AG08395 (cell line): ENCODE data around the gene CSNK1A1.
"Not testable (repeated sequence)": the region's sequence is repeated elsewhere in the genome, so short reads cannot be mapped to it uniquely, and the experiment has no call there.

Source experiments
- DNase-seq: peaks from one replicate; pipeline ENCODE4 v3.0.0; 2012; ENCODE audit warnings: mixed read lengths, low spot score

The CSNK1A1 gene

DNA sequence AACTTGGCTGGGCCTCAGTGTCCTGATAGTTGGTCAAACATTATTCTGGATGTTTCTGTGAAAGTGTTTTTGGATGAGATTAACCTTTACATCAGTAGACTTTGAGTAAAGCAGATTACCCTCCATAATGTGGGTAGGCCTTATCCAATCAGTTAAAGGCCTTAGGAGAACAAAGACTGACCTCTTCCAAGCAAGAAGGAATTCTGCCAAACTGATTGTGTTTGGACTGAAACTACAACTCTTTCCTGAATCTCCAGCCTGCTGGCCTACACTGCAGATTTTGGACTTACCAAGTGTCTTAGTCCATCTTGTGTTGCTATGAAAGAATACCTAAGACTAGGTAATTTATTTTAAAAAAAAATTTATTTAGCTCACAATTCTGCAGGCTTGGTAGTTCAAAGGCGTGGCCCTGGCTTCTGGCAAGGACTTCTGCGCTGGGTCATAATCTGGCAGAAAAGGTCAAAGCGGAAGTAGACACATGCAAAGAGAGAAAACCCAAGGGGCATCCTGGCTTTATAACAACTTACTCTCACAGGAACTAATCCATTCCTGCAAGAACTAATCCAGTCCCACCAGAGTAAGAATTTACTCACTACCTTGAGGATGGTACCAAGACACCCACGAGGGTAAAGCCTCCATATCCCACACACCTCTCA lies 21.5 kb upstream of the CSNK1A1 start:
- DNase-seq: no peak

DNA sequence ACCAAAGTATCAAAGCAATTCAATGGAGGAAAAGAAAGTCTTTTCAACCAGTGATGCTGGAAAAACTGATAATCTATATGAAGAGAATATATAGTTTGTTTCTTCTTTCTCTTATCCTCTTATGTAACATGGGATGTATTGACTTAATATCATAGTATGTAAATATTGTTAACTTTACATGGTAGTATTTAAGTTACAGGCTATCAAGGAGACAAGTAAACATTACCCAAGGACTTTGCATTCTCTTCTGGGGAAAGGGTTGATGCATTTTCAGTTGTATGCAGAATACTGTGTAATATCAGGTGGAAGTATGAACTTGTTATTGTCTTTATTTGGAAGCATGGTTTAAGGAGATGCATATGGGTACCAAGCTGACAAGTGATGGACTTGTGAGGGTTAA lies 20.9 kb upstream of the CSNK1A1 start:
- DNase-seq: no peak

DNA sequence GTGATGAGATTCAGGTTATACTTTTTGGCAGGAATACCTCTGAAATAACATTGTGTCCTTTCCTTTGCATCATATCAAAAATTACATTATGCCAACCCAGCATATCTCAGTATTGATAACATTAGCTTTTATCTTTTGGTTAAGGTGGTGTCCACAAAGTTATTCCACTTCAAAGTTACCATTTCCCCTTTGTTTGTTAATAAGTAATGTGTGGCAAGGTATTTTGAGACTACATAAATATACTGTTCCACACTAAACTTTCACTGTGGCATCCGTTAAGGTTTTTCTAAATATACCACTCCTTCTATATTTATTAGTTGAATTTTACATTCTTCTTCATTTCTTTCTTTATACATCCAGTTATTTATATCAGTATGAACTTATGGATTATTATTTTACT lies 16.0 kb upstream of the CSNK1A1 start:
- no peak for DNase-seq

DNA sequence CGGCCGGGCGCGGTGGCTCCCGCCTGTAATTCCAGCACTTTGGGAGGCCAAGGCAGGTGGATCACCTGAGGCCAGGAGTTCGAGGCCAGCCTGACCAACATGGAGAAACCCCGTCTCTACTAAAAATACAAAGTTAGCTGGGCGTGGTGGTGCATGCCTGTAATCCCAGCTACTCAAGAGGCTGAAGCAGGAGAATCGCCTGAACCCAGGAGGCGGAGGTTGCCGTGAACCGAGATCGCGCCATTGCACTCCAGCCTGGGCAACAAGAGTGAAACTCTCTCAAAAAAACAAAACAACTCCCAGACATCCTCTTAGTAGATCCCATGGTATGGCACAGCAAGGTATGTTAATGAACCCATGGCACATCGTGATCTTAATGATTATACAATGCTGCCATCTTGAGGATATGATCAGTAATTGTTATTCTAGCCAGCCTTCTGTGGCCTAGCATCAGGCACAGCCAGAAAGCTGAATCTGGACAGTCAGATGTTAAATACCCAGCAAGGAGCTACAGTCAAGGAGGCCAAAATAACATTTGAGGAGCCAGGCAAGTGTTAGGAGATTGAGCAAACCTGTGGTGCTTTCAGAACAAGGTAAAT lies 13.4 kb upstream of the CSNK1A1 start:
- DNase-seq: peak; percentile 84

DNA sequence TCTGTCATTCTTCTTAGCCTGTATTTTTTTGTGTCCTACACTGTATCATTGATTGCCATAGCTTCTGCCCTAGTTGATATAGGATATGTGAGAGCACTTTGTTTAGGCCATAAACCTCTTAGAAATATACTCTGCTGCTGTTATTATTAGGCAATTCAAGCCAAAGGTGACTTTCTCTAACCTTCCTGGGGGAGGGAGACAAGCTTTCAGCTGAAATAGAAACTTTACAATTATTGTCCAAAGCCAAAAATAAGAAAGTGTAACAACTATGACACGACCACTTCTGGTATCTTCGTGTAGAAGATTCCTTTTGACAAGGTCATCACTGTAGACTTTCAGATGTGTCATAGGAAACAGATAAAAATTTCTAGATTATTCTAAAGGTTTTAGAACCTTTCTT lies 12.2 kb upstream of the CSNK1A1 start:
- DNase-seq: peak; percentile 37

DNA sequence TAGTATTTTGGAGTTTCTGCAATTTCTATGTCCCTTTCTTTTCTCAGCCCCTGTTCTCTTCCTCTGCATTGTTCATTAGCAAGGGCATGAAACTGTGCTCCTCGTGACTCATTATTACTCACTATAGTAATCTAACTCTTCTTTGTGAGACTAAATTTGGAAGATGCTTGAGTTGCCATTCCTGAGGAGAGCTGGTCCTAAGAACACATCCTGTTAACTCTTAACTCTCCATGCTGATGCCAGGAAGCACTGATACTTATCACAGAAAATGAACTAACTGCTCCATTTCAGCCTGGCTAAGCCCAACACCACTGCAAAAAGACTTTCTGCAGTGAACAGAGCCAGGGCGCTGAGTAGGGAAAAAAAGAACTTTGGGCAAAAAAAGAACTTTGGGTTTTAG lies 10.6 kb upstream of the CSNK1A1 start:
- peak; percentile 85 for DNase-seq

DNA sequence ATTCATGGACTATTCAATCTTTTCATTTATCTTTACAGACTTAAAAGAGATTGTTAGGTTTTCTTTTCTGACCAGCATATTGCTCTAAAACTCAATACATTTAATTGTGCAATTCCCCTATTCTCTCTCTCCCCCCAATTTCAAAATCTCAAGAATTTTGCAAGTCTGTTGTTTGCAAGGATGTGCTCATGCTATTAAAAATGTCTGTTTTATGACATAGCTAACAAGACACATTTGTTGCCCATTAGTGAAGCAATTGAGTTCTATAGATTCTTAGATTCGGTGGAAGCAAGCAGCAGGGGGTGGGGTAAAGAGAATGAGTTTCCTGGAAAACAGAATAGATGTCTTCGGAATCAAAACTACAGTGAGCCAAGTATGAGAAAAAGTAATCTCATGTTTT lies 8.5 kb upstream of the CSNK1A1 start:
- DNase-seq: no peak

DNA sequence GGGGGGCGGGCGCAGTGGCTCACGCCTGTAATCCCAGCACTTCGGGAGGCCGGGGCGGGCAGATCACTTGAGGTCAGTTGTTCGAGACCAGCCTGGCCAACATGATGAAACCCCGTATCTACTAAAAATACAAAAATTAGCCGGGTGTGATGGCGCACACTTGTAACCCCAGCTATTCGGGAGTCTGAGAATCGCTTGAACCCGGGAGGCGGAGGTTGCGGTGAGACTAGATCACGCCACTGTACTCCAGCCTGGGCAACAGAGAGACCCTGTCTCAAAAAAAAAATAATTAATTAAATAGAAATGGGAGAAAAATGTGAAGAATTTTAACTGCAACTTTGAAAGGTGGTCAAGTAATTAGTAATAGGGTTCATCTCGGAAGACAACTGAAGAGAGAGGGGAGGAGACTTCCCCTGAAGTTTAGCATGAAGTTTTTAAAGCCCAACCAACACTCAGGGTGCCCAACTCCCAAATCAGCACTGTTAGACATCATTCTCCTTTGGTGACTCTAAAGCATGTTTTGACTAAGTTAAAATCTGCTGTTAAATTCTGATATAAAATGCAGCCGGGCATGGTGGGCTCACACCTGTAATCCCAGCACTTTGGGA lies 1.4 kb upstream of the CSNK1A1 start:
- no peak for DNase-seq

DNA sequence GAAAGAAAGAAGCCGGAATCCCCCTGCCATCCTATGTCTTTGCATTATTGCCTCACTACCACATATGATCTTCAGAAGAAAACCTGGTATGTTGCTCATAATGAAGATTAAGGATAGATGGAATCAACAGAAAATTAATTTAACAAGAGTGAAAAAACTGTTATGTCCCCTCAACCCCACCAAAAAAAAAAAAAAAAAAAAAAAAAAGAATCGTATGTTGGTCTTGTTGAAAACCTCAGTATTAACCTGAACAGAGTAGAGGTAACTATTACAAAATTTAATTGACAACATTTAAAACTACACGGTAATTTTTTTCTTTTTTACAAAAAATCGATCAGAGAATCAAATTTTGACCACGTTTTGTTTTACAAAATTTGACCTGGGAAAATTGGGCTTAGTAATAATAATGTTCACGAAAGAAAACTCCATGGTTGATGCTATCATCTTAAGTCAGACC lies 827 bp upstream of the CSNK1A1 start:
- no peak for DNase-seq

DNA sequence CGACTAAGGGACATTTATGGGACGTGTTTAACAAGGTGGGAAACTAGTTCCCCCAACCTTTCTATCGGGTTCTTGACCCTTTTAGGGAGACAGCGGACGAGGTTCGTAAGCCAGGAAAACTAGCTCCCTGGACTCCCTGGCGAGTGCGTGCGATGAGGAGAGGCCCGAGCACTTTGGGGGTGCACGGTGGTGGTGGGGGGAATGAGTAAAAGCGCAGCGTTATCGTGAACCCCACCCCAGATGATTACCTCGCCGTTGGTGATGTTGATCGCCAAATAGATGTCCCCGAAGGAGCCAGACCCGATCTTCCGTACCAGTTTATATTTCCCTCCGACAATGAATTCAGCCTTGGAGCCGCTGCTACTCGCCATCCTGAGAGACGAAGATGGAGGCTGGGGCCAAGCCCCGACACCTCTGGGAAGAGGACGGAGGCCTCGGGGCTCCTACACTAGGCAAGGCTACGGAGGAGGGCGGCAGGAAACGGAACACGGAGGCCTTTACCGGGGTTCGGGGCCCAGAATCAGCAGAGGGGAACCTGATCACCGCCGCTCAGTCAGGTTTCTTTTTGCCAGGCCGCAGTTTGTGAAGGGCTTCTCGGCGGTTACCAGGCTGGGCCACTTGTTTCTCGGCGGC lies 529 bp downstream of the CSNK1A1 start:
- DNase-seq: no peak

DNA sequence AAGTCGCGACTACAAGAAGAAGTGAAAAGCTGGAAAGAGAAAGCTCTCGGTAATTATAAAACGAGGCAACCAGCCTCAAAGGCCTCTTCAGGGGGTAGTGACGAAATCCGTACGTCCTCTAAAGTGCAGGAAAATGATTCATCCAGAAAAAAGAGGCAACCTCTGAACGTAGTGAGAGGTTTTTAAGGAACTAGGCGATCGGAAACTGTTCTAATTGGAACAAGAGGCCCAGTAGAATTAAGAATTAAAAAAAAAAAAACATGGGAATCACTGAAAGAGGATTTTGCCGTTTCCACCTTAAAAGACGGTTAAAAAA lies 1.0 kb downstream of the CSNK1A1 start:
- DNase-seq: peak; percentile 50

DNA sequence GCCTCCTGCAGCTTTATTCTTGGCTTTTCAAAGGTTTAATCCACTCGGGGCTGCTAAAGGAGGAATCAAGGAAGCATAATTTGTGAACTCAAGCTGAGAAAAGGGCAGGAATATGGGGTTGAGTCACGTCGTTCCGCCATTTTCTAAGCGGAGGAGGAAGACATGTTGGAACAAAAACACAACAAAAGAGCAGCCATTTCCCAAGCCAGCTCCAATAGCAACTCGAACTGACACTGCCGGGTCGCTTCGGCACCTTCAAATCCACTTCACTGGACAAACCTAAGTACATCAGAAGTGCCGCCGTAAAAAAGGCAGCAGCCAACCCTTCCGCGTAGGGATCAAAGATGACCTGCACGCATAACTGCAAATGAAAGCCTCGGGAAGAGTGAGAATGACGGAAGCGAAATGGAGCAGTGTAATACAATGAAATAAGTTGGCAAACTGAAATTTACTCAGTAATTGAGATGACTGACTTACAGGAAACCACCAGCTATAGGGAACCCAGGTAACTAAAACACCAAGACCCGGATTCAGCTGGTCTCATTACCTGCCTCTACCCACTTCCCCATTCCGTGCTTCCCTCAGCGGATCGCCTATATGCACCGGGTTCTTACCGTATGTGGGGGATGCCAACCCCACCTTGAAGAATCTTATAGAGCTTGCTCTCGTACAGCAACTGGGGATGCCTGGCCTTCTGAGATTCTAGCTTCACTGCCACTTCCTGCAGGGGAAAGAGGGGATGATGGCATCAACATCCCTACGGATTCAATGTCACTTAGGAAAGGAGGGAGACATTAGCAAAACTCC lies 1.6 kb downstream of the CSNK1A1 start:
- DNase-seq: no peak

DNA sequence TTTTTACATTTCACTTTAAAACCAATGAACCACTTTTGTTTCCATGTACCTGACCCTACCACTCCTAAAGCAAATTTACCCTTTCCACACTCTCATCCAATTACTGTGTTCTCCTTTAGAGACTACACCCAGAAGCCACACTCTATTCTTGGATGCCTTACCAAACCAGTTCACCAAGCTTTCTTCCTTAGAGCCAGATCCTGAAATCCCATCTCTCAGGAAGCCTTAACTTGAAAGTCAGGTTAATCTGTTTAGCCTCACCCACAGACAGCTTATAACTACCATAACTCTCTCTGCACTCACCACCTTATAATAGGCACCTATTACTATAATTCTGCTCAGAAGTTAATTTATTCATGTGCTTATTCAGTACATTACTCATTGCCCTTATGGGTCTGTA lies 4.3 kb downstream of the CSNK1A1 start:
- DNase-seq: no peak

DNA sequence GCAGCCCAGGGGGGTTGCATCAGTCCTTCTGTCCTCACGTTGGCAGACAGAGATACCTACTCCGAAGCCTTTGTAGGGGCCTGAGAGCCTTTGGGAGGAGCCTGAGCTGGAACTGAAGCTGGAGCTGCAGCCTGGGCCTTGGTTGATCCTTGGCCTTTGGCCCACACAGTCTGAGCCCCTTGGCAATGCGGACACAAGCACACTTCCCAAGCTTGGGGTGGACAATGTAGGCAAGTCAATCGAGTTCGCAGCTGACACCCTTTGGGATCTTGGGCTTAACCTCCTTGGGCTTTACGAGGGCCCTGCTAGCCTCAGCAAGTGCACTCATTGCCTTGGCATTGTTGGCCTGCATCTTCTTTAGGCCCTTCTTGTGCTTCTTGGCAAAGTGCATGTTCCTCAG lies 5.9 kb downstream of the CSNK1A1 start:
- no peak for DNase-seq

DNA sequence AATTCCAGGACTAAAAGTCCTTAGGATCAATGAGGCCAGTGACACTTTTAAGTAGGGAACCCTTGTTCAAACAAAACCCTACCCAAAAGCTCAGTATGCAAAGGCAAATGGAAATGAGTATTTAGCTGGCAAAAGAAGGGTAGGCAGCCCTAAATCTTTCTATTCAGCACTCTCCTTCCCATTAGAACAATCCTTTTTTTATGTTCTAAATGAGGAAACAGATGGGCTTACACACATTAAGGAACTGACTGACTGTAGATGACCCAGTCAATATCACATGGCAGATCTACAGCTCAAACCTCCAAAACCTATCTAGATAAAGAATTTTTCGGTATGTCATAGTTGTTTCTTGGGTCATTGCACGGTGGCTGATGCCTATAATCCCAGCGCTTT lies 7.2 kb downstream of the CSNK1A1 start:
- DNase-seq: no peak

DNA sequence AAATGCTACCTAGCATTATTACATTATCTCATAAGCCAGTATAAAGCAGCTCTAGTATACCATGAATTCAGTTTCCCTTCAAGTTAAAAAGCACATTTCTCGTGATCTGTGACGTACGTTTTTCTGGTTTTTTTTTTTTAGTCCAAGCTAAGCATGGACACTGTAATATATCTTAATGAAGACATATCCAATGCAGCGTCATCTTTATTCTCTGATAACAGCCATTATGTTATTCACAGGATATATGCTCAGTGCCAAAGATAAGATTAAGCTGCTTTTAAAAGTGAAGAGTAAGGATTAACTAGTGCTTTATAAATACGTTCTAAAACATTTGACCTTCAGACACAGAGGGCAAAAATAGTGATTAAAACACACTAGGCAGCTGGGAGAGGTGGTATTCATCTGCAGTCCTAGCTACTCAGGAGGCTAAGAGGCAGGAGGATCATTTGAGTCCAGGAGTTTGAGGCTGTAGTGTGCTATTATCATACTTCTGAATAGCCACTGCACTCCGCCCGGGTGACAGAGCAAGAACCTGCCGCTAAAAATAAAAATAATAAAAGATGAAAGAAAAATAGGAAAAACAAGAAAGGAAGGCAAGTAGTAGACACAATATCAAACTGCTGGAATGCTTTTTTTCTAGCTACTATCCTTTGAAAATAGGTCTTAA lies 7.7 kb downstream of the CSNK1A1 start:
- no peak for DNase-seq

DNA sequence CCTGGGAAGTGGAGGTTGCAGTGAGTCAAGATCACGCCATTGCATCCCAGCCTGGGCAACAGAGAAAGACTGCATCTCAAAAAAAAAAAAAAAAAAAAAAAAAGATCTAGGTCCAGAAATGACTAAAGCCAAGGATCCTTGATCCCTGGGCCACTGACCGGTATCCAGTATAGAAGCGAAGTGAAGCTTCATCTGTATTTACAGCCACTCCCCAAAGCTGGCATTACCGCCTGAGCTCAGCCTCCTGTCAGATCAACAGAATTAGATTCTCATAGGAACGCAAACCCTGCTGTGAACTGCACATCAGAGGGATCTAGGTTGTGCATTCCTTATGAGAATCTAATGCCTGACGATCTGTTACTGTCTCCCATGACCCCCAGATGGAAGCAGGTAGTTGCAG lies 9.3 kb downstream of the CSNK1A1 start:
- no peak for DNase-seq

DNA sequence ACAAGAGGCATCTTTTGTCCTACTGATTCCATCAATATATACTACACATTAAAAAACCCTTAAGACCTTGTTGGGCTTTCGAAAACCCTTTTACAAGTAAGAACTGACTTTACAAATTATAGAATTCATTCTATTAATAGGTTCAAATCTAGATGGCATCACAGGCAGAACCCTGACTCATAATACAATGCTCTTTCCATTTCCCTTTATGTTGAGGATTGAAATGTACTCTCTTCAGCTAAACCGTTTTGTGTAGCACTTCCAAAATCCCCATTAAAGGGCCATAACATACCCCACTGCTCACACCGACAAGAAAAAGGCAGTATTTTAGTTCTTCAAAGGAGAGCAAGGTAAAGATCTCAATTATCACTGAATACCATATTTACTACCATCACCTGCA lies 11.2 kb downstream of the CSNK1A1 start:
- no peak for DNase-seq

DNA sequence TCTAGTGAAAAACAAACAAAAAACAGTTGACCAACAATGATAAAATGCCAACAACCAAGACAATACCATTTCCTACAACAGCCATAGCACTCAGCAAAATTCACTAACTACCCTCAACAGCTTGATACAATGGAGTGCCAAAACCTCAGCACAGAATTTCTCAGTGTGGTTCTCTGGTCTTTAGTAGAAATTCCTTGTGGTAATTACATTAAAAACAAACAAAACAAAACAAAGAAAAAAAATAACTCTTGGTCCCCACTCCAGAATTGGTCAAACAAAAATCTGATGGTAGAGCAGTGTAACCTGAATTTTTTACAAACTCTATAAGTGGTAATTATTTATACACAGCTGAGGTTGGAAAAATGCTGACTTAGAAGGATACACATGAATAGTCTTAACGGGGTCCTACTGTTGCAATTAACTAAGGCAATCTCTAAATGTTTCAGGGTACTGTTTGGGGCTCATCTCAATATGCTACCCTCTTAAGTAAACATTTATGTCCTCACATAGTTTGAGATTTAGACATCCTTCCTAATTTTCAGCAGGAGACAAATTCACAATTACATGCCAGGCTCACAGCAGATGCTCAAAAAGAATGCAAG lies 13.8 kb downstream of the CSNK1A1 start:
- DNase-seq: no peak

DNA sequence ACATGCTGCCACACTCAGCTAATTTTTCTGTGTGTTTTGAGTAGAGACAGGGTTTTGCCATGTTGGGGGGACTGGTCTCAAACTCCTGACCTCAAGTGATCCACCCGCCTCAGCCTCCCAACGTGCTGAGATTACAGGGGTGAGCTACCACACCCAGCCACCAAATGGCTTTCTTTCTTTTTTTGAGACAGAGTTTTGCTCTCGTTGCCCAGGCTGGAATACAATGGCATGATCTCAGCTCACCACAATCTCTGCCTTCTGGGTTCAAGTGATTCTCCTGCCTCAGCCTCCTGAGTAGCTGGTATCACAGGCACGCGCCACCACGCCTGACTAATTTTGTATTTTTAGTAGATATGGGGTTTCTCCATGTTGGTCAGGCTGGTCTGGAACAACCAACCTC lies 15.5 kb downstream of the CSNK1A1 start:
- not testable (repeated sequence) for DNase-seq

DNA sequence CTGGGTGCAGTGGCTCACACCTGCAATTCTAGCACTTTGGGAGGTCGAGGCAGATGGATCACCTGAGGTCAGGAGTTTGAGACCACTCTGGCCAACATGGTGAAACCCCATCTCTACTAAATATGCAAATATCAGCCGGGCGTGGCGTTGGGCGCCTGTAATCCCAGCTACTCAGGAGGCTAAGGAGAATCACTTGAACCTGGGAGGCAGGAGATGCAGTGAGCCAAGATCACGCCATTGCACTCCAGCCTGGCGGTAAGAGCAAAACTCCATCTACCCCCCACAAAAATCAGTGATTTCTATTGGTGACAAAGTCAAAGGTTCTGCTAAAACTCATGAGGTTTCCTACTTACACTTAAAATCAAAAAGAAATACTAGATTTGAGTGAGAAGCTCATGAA lies 18.8 kb downstream of the CSNK1A1 start:
- no peak for DNase-seq

DNA sequence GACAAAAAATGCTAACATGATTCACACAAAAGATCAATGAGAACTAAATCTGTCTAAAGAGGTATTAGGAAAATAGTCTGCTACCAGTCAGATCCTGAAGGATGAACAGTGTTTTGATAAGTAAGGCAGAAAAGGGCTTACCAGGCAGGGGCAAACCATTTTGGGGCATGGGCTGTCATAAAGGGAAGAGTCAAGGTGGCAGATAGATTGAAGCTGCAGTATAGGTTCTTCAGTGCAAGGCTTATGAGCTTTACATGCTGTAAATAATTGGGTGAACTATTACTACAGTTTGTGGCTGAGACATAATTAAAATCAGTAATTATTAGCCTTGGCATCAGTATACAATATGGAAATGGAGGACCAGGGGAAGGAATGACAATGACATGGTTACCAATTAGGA lies 21.8 kb downstream of the CSNK1A1 start:
- DNase-seq: no peak
